Measurements from ENCODE around the gene PANX2.
A peak's percentile ranks its signal among the peaks of the same experiment; 100 is the strongest.

PANX2 gene

GRCh38 chr22:50199251-50199721 lies 28.8 kb downstream of the PANX2 start:
- TF ChIP-seq MYC (IDR thresholded peaks at IDR 0.05; ENCODE audit: low read depth, low read length): no peak
- no peak for TF ChIP-seq POLR2A (IDR thresholded peaks at IDR 0.05; ENCODE audit: extremely low read depth, insufficient read length)
- no peak for TF ChIP-seq MAX (IDR thresholded peaks at IDR 0.05; ENCODE audit: low read depth, low read length)
- TF ChIP-seq CTCF (IDR thresholded peaks at IDR 0.05; ENCODE audit: low read depth, low read length): no peak
- H3K4me3 ChIP-seq (ENCODE audit: low read depth, low read length): no peak overlapping the region

GRCh38 chr22:50199829-50200460 lies 29.4 kb downstream of the PANX2 start:
- no peak for DNase-seq (ENCODE audit: low read depth)
- TF ChIP-seq CTCF (IDR thresholded peaks at IDR 0.05; ENCODE audit: low read depth, low read length): no peak
- no peak for TF ChIP-seq MAX (IDR thresholded peaks at IDR 0.05; ENCODE audit: low read depth, low read length)
- no peak for TF ChIP-seq MYC (IDR thresholded peaks at IDR 0.05; ENCODE audit: low read depth, low read length)
- no peak for TF ChIP-seq POLR2A (IDR thresholded peaks at IDR 0.05; ENCODE audit: extremely low read depth, insufficient read length)

More at GRCh38 chr22:50199251-50199721, 28.8 kb downstream of the PANX2 start:
- DNase-seq (ENCODE audit: low read depth): no peak

GRCh38 chr22:50200461-50201190 lies 30.1 kb downstream of the PANX2 start, which contains the start of gene SELENOO:
Gene SELENOO, plus strand, starts transcription at chr22:50201011. Its CDS starts 26 bp downstream, at chr22:50201037.
- peak within 1 kb of the TSS; percentile 68 for H3K4me3 ChIP-seq (ENCODE audit: low read depth, low read length)
- no peak for TF ChIP-seq MYC (IDR thresholded peaks at IDR 0.05; ENCODE audit: low read depth, low read length)
- peak; percentile 50 for TF ChIP-seq POLR2A (IDR thresholded peaks at IDR 0.05; ENCODE audit: extremely low read depth, insufficient read length)
- peak; percentile 91 for DNase-seq (ENCODE audit: low read depth)

More at GRCh38 chr22:50199829-50200460, 29.4 kb downstream of the PANX2 start:
- peak overlapping the region; percentile 6 for H3K4me3 ChIP-seq (ENCODE audit: low read depth, low read length)

GRCh38 chr22:50201191-50202129 lies 30.9 kb downstream of the PANX2 start:
- peak overlapping the region; percentile 68 for H3K4me3 ChIP-seq (ENCODE audit: low read depth, low read length)
- peak; percentile 45 for DNase-seq (ENCODE audit: low read depth)
- no peak for TF ChIP-seq MYC (IDR thresholded peaks at IDR 0.05; ENCODE audit: low read depth, low read length)
- TF ChIP-seq MAX (IDR thresholded peaks at IDR 0.05; ENCODE audit: low read depth, low read length): no peak
- TF ChIP-seq POLR2A (IDR thresholded peaks at IDR 0.05; ENCODE audit: extremely low read depth, insufficient read length): no peak
- TF ChIP-seq CTCF (IDR thresholded peaks at IDR 0.05; ENCODE audit: low read depth, low read length): no peak

GRCh38 chr22:50202130-50202666 lies 31.7 kb downstream of the PANX2 start:
- no peak for DNase-seq (ENCODE audit: low read depth)
- peak overlapping the region; percentile 68 for H3K4me3 ChIP-seq (ENCODE audit: low read depth, low read length)
- no peak for TF ChIP-seq CTCF (IDR thresholded peaks at IDR 0.05; ENCODE audit: low read depth, low read length)
- TF ChIP-seq MAX (IDR thresholded peaks at IDR 0.05; ENCODE audit: low read depth, low read length): no peak
- no peak for TF ChIP-seq POLR2A (IDR thresholded peaks at IDR 0.05; ENCODE audit: extremely low read depth, insufficient read length)
- no peak for TF ChIP-seq MYC (IDR thresholded peaks at IDR 0.05; ENCODE audit: low read depth, low read length)
